H1 (cell line): ENCODE data around the gene CD300H. TPM values are rescaled to one million over a fixed set of nuclear protein-coding genes. Genes with fewer than 3 reads are reported as not detected.

Source experiments
- ZNF274 ChIP-seq: IDR thresholded peaks from 2 replicates; pipeline ENCODE4 v1.7.0; 2012; ENCODE audit warnings: low read length, borderline replicate concordance; ENCODE audit errors: extremely low read depth
- polyA plus RNA-seq, 7 experiments: library from polyadenylated mRNA; depleted of rRNA in 3 of 7; stranded (reverse) in 5 of 7; unstranded in 2 of 7; fragments of >200 nt in 5 of 7; fragments of 200-250 nt in 2 of 7; gene quantifications; 1 replicate in 5 of 7; 2 replicates in 1 of 7; 4 replicates in 1 of 7; pipeline versions ENCODE4 v1.2.1 to v1.2.3, GENCODE V29; 2011 to 2013; ENCODE audit warnings: missing spikeins in 2 of 7, mixed read lengths in 2 of 7
- total RNA-seq: library from RNA; stranded (reverse); fragmentation: NEBNext Ultra II Directional; extraction: Animal tissue kit (Norgen Biotek cat#: 25700); gene quantifications from 2 replicates; pipeline ENCODE4 v1.2.1, GENCODE V29; 2021

The CD300H gene
- total and polyA plus RNA-seq, 2 of the 8 experiments (the other 6 are each of a cell fraction or from before 2014, with no cell fraction given) = not detected

DNA sequence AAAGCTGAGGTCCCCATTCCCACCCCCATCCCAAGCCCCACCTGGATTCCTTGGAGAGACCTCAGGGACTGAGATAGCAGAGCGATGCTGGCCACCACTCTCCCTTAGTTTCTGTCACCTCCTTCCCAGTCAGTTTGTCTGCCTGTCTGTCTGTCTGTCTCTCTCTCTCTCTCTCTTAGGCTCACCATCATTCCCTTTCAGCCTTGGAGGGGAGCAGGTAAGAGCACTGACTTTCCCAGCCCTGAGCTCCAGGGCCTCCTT is 41.9 kb downstream of the CD300H start (continued):
- TF ChIP-seq ZNF274 = no peak
- TF ChIP-seq, all 59 proteins: peak for 0
